GM23338 (cell line): ENCODE data around the gene ORC2.

Experiments used
- CREB1 ChIP-seq: fragments of 250-450 bp; sonication (Bioruptor Pico); IDR thresholded peaks from 2 replicates; pipeline ENCODE4 v1.5.0; 2020; ENCODE audit warnings: low read depth, mild to moderate bottlenecking, moderate library complexity
- CTCF ChIP-seq, 2 experiments: fragments of 200-600 bp in 1 of 2; sonication (generic) in 1 of 2; conservative IDR thresholded peaks; 2 replicates each; pipeline versions ENCODE4 v1.5.1 to v1.6.1; 2016 to 2017; ENCODE audit warnings: antibody characterized with exemption in 2 of 2, low read depth in 2 of 2, mild to moderate bottlenecking in 2 of 2, moderate library complexity in 1 of 2
- ETS1 ChIP-seq: IDR thresholded peaks from 2 replicates; pipeline ENCODE4 v1.6.1; 2016; ENCODE audit warnings: antibody characterized with exemption
- EZH2 ChIP-seq: fragments of 200-600 bp; sonication (generic); IDR thresholded peaks from one replicate; pipeline ENCODE4 v1.8.0; 2017; ENCODE audit warnings: antibody characterized with exemption, mild to moderate bottlenecking, low read depth; ENCODE audit not compliant: unreplicated experiment
- EZH2phosphoT487 ChIP-seq: fragments of 200-600 bp; sonication (generic); IDR thresholded peaks from one replicate; pipeline ENCODE4 v1.8.1; 2018; ENCODE audit warnings: antibody characterized with exemption; ENCODE audit not compliant: unreplicated experiment
- JUNB ChIP-seq: IDR thresholded peaks from one replicate; pipeline ENCODE4 v1.6.1; 2016; ENCODE audit warnings: antibody characterized with exemption; ENCODE audit not compliant: unreplicated experiment
- NANOG ChIP-seq: IDR thresholded peaks from 2 replicates; pipeline ENCODE4 v1.6.1; 2016; ENCODE audit warnings: antibody characterized with exemption, borderline replicate concordance
- POLR2AphosphoS5 ChIP-seq: IDR thresholded peaks from 2 replicates; pipeline ENCODE4 v1.6.1; 2016; ENCODE audit warnings: antibody characterized with exemption, low read depth
- REST ChIP-seq: IDR thresholded peaks from one replicate; pipeline ENCODE4 v1.6.1; 2018; ENCODE audit warnings: antibody characterized with exemption; ENCODE audit not compliant: unreplicated experiment
- STAT1 ChIP-seq: IDR thresholded peaks from one replicate; pipeline ENCODE4 v1.6.1; 2016; ENCODE audit warnings: antibody characterized with exemption; ENCODE audit not compliant: unreplicated experiment
- ZNF114 ChIP-seq: fragments of 250-450 bp; sonication (Bioruptor Pico); IDR thresholded peaks from 2 replicates; pipeline ENCODE4 v1.5.0; 2020; ENCODE audit warnings: mild to moderate bottlenecking, moderate library complexity
- ZNF462 ChIP-seq: fragments of 250-450 bp; sonication (Bioruptor Pico); IDR thresholded peaks from 2 replicates; pipeline ENCODE4 v1.5.0; 2020; ENCODE audit warnings: mild to moderate bottlenecking, moderate library complexity

GRCh38 chr2:200860092-200860795 is 103.2 kb downstream of the ORC2 start:
- TF ChIP-seq EZH2, result no peak
- TF ChIP-seq CTCF (conservative IDR thresholded peaks at IDR 0.05; ENCODE audit: low read depth in 2 of 2), result no peak
- TF ChIP-seq REST, result no peak
- TF ChIP-seq EZH2phosphoT487, result no peak
- TF ChIP-seq JUNB, result no peak
- TF ChIP-seq ETS1, result no peak
- no peak for TF ChIP-seq NANOG
- no peak for TF ChIP-seq POLR2AphosphoS5
- no peak for TF ChIP-seq ZNF462
- TF ChIP-seq ZNF114 (CRISPR knock-in tag), result no peak
- no peak for TF ChIP-seq CREB1 (CRISPR knock-in tag)
- no peak for TF ChIP-seq STAT1
